B cell (primary cell): ENCODE data around the gene IRX4.

ENCODE experiments used
- CTCF ChIP-seq: fragments of 200-600 bp; IDR thresholded peaks from one replicate; pipeline ENCODE4 v1.8.0; 2022; ENCODE audit warnings: antibody characterized with exemption, mild to moderate bottlenecking
- EZH2 ChIP-seq: IDR thresholded peaks from 2 replicates; pipeline ENCODE4 v1.6.1; 2012; ENCODE audit warnings: borderline replicate concordance, low read depth, mild to moderate bottlenecking, moderate library complexity, low read length; ENCODE audit not compliant: insufficient read depth, poor library complexity, severe bottlenecking

- TF ChIP-seq CTCF, result no peak
- TF ChIP-seq EZH2, result no peak
Measured at GRCh38 chr5:1923766-1924165, 41.0 kb upstream of the IRX4 start.
